Measurements from ENCODE around the gene THRSP. TPM values are rescaled to one million over a fixed set of nuclear protein-coding genes. Genes with fewer than 3 reads are reported as not detected.
"Not testable (repeated sequence)": the region's sequence is repeated elsewhere in the genome, so short reads cannot be mapped to it uniquely, and the experiment has no call there.

Gene THRSP, protein sequence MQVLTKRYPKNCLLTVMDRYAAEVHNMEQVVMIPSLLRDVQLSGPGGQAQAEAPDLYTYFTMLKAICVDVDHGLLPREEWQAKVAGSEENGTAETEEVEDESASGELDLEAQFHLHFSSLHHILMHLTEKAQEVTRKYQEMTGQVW
- 1 to 10 TPM in 1 of 2 donors, not detected in 1; 1.9 TPM for total RNA-seq

DNA sequence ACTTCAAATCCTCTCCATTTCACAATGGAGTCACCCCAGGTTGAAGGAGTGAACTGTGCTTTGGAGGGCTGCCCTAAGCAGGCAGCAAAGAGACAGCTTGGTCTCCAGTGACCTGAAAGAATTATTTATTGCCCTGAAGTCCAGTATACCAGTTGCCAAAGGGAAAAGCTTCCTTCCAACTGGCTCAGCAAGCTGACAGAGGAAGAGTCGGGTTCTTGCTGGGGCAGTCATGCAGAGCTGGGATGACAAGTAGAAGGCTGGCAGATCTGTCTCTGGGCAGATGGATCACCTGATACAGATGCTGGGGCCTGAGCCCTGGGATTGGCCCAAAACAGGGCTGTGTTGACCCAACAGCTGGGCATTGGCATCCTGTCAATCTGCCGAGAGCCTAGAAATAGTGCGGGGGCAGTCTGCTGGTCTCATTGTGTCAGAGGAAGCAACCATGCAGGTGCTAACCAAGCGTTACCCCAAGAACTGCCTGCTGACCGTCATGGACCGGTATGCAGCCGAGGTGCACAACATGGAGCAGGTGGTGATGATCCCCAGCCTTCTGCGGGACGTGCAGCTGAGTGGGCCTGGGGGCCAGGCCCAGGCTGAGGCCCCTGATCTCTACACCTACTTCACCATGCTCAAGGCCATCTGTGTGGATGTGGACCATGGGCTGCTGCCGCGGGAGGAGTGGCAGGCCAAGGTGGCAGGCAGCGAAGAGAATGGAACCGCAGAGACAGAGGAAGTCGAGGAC lies at the start of gene THRSP:
THRSP (plus strand) TSS at position 422 of the 742 bp plus-strand sequence; CDS start at position 443, 21 bp downstream.
- H3K9me3 ChIP-seq = no peaks in the 10 kb centered on the region
- H3K4me3 ChIP-seq = no peak within 1 kb of the TSS
- no peak for DNase-seq (ENCODE audit: low spot score)
- no peak within 1 kb of the TSS for H3K27ac ChIP-seq
- TF ChIP-seq, protein P1, sequence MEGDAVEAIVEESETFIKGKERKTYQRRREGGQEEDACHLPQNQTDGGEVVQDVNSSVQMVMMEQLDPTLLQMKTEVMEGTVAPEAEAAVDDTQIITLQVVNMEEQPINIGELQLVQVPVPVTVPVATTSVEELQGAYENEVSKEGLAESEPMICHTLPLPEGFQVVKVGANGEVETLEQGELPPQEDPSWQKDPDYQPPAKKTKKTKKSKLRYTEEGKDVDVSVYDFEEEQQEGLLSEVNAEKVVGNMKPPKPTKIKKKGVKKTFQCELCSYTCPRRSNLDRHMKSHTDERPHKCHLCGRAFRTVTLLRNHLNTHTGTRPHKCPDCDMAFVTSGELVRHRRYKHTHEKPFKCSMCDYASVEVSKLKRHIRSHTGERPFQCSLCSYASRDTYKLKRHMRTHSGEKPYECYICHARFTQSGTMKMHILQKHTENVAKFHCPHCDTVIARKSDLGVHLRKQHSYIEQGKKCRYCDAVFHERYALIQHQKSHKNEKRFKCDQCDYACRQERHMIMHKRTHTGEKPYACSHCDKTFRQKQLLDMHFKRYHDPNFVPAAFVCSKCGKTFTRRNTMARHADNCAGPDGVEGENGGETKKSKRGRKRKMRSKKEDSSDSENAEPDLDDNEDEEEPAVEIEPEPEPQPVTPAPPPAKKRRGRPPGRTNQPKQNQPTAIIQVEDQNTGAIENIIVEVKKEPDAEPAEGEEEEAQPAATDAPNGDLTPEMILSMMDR (IDR thresholded peaks at IDR 0.05) = no peak
- no peaks in the 10 kb centered on the region for H3K36me3 ChIP-seq
- no peaks in the 10 kb centered on the region for H3K27me3 ChIP-seq
- peaks cover 0 to 10% of the 10 kb centered on the region in 2 donors for H3K4me1 ChIP-seq

DNA sequence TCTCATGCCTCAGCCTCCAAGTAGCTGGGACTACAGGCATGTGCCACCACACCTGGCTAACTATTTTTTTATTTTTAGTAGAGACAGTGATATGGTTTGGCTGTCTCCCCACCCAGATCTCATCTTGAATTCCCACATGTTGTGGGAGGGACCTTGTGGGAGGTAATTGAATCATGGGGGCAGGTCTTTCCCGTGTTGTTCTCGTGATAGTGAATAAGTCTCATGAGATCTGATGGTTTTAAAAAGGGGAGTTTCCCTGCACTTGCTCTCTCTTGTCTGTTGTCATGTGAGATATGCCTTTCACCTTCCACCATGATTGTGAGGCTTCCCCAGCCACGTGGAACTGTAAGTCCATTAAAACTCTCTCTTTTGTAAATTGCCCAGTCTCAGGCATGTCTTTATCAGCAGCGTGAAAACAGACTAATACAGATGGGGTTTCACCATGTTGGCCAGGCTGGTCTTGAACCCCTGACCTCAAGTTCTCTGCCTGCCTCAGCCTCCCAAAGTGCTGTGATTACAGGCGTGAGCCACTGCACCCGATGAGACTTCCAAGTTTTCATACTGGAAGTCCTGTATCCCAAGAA lies 48.6 kb upstream of the THRSP start:
- H3K27ac ChIP-seq = not testable (repeated sequence)

DNA sequence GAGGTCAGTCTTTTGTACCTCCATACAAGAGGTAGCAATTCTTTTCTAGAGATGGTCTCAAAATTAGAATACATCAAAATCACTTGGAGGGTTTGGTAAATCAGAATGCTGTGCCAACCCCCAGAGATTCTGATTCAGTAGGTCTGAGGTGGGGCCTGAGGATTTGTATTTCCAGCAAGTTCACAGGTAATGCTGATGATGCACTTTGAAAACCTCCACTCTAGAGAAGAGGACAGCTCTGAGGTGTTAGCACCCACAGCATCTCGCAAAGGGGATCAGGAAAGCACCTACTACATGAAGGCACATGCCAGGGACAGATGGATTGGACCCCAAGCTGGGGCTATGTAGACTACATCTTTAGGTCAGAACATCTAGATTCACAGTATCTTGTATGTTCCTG lies 47.8 kb upstream of the THRSP start:
- H3K36me3 ChIP-seq = no peaks in the 10 kb centered on the region
- DNase-seq (ENCODE audit: low spot score) = no peak
- H3K9me3 ChIP-seq = no peaks in the 10 kb centered on the region
- TF ChIP-seq, protein P1 (IDR thresholded peaks at IDR 0.05) = no peak
- no peaks in the 10 kb centered on the region for H3K27me3 ChIP-seq
- no peaks in the 10 kb centered on the region for H3K4me1 ChIP-seq
- H3K4me3 ChIP-seq = no peak overlapping the region
- H3K27ac ChIP-seq = no peak overlapping the region

More for the DNA sequence above, 48.6 kb upstream of the THRSP start:
- not testable (repeated sequence) for H3K27me3 ChIP-seq; H3K9me3 ChIP-seq; H3K36me3 ChIP-seq; DNase-seq (ENCODE audit: low spot score); H3K4me3 ChIP-seq; H3K4me1 ChIP-seq

DNA sequence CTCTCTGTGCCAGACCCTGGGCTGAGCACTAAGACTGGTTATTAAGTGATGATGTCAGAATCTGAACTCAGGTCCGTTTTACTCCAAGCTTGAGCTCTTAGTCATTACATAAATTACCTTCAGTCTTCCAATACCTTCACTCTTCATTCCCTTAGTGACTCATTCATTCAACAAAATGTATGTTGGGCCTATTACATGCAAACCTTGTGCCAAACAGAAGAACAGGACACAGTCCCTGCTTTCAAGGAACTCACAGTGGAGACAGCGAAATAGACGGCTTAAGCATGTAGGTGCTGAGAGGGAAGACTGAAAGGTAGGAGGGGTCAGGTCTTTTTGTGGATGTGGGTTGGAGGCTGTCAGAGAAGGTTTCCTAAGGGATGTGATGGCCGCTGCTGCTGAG lies 43.9 kb upstream of the THRSP start:
- Histone ChIP-seq H3K4me3 (no peak overlapping the region), H3K36me3 (no peaks in the 10 kb centered on the region), H3K27ac (no peak overlapping the region), H3K27me3 (no peaks in the 10 kb centered on the region), H3K4me1 (peaks cover 0 to 8% of the 10 kb centered on the region in 2 donors), H3K9me3 (no peaks in the 10 kb centered on the region)
- TF ChIP-seq, protein P1 (IDR thresholded peaks at IDR 0.05) = no peak
- DNase-seq (ENCODE audit: low spot score) = no peak

DNA sequence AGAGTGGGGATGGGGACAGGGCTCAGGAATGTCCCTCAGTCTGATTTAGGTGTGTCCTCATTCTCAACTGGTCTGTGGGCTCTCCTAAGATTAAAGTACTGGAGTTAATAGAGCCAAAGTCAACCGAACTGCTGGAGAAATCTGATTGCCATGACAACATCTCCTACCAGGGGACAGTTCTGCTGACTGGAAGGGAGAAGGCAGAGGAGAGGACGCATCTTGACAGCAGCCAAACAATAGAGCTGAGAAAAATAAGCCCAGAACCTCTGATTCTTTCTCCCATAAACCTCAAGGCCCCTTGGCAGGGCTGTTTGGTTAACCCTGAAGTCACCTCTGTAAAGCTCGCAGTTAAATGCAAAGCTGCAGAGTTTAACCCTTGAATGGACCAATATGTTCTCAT lies 43.4 kb upstream of the THRSP start:
- Histone ChIP-seq H3K36me3 (no peaks in the 10 kb centered on the region), H3K27ac (no peak overlapping the region), H3K9me3 (no peaks in the 10 kb centered on the region), H3K4me3 (no peak overlapping the region), H3K27me3 (no peaks in the 10 kb centered on the region), H3K4me1 (peaks cover 0 to 8% of the 10 kb centered on the region in 2 donors)
- TF ChIP-seq, protein P1 (IDR thresholded peaks at IDR 0.05) = no peak
- no peak for DNase-seq (ENCODE audit: low spot score)

DNA sequence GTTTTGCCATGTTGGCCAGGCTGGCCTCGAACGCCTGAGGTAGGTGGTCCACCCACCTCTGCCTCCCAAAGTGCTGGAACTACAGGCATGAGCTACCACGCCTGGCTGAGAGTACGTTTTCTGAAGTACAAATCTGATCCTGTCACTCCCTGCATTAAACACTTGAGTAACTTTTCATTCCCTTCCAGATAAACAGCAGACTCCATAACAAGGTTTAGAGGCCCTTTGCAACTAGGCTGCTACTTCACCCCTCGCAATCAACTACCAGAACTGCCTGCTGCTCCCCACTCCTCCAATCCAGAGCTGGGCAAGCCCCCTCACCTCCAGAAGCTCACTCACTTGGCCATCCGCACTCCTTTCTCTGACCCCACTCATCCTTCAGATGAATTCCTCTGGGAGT lies 42.0 kb upstream of the THRSP start:
- TF ChIP-seq, protein P1 (IDR thresholded peaks at IDR 0.05) = no peak
- DNase-seq (ENCODE audit: low spot score) = no peak
- H3K27me3 ChIP-seq = no peaks in the 10 kb centered on the region
- H3K9me3 ChIP-seq = no peaks in the 10 kb centered on the region
- peaks cover 0 to 8% of the 10 kb centered on the region in 2 donors for H3K4me1 ChIP-seq
- no peaks in the 10 kb centered on the region for H3K36me3 ChIP-seq
- H3K4me3 ChIP-seq = no peak overlapping the region
- H3K27ac ChIP-seq = no peak overlapping the region

Data from right atrium auricular region (tissue), 2 donors.